Measurements from ENCODE around the gene EEFSEC. TPM values are rescaled to one million over a fixed set of nuclear protein-coding genes. Genes with fewer than 3 reads are reported as not detected.

Gene EEFSEC
- total and polyA plus RNA-seq, 2 of the 4 experiments (the other 2 are of a cell fraction) = 4.5 to 9.3 TPM

GRCh38 chr3:128352326-128352725, 199.0 kb downstream of the EEFSEC start:
- H3K9me1 ChIP-seq (ENCODE audit: insufficient read depth, low read length) = peaks cover 15% of the 10 kb centered on the region; the same call in 1 of the 2 replicates
- 80% methylated on average over 1 of the region's 8 CpGs; no CpG with 5 or more reads in 1 of the 2 experiments for WGBS, 2 experiments (ENCODE audit: extremely low coverage in 2 of 2, insufficient read length in 1 of 2)
- no peaks in the 10 kb centered on the region for H3K27me3 ChIP-seq (ENCODE audit: control insufficient read depth, insufficient read depth, low read length)
- H3K27ac ChIP-seq (ENCODE audit: insufficient read depth, low read length) = no peak overlapping the region
- no peak overlapping the region for H3K14ac ChIP-seq (replicated peaks; ENCODE audit: low read depth, low read length)
- in situ Hi-C loops (cut with MboI; ENCODE audit: low sequenced_read_pairs) (no loop called here), intact Hi-C loops (cut with micrococcal nuclease) (no loop called here), dilution Hi-C loops (cut with HindIII; ENCODE audit: low sequenced_read_pairs, unreplicated experiment) (no loop called here)
- H3K56ac ChIP-seq (ENCODE audit: extremely low read depth, insufficient read depth, low read length) = no peak overlapping the region
- H2BK15ac ChIP-seq (ENCODE audit: low read depth, low read length) = no peak overlapping the region
- ATAC-seq (ENCODE audit: low read depth) (no peak), DNase-seq (no peak)
- peaks cover 23% of the 10 kb centered on the region for H3K4me1 ChIP-seq (ENCODE audit: control insufficient read depth, insufficient read depth, low read length)
- H2AK5ac ChIP-seq (ENCODE audit: low read depth, low read length) = no peak overlapping the region
- H3K4me3 ChIP-seq (ENCODE audit: insufficient read depth, low read depth, low read length) = no peak overlapping the region
- H3K9me3 ChIP-seq (ENCODE audit: control insufficient read depth, insufficient read depth, low read length) = no peaks in the 10 kb centered on the region
- no peak overlapping the region for H3K4ac ChIP-seq (ENCODE audit: low read depth, low read length)
- no peak for TF ChIP-seq SMC3 (IDR thresholded peaks at IDR 0.05; ENCODE audit: low read depth, low read length)
- no peak for TF ChIP-seq RFX5 (IDR thresholded peaks at IDR 0.05; ENCODE audit: low read depth, low read length)
- TF ChIP-seq BHLHE40 (IDR thresholded peaks at IDR 0.05; ENCODE audit: low read depth, low read length) = no peak
- no peak overlapping the region for H2AK9ac ChIP-seq (replicated peaks; ENCODE audit: low read depth, low read length, poor library complexity)
- H2BK120ac ChIP-seq (ENCODE audit: low read depth, low read length) = no peak overlapping the region
- no peak overlapping the region for H3K9ac ChIP-seq (ENCODE audit: low read depth, low read length)
- H3K18ac ChIP-seq (ENCODE audit: low read depth, low read length) = no peak overlapping the region
- H3K79me1 ChIP-seq (ENCODE audit: low read depth in 1 of 2, low read length in 2 of 2) = peaks cover 0 to 16% of the 10 kb centered on the region in 2 experiments; a peak in 1 of 4 replicates
- no TSS peak for BruUV-seq (replicated peaks)
- no peak overlapping the region for H2BK5ac ChIP-seq (ENCODE audit: low read depth, low read length, poor library complexity, severe bottlenecking)
- H3K4me2 ChIP-seq (ENCODE audit: low read depth, low read length) = no peak overlapping the region
- ChIA-PET CTCF (no interaction called here), POLR2A (ENCODE audit: unreplicated experiment) (no interaction called here)
- no peak overlapping the region for H2AFZ ChIP-seq (replicated peaks; ENCODE audit: low read length, poor library complexity)
- H4K5ac ChIP-seq (ENCODE audit: low read depth, low read length) = no peak overlapping the region
- peaks cover 4% of the 10 kb centered on the region for H3K36me3 ChIP-seq (ENCODE audit: control insufficient read depth, insufficient read depth, low read length)
- H3K23ac ChIP-seq (ENCODE audit: low read depth, low read length) = no peak overlapping the region
- H4K91ac ChIP-seq (ENCODE audit: insufficient read depth, low read depth, low read length) = no peak overlapping the region
- no peak overlapping the region for H2BK20ac ChIP-seq (ENCODE audit: low read depth, low read length)
- no peak overlapping the region for H4K8ac ChIP-seq (ENCODE audit: low read depth in 2 of 2, low read length in 2 of 2)
- peaks cover 33% of the 10 kb centered on the region for H4K20me1 ChIP-seq (ENCODE audit: insufficient read depth, low read length)
